GM18870 (cell line): Measurements from ENCODE around the gene S1PR3.
"Not testable (repeated sequence)": the region's sequence is repeated elsewhere in the genome, so short reads cannot be mapped to it uniquely, and the experiment has no call there.

ENCODE experiments used
- ATAC-seq: cut with Tn5 transposase; IDR thresholded peaks from one replicate; pipeline ENCODE4 v1.9.1; 2021; ENCODE audit warnings: moderate library complexity; ENCODE audit not compliant: unreplicated experiment

S1PR3 gene

GRCh38 chr9:88991066-88992034 is at the start of gene S1PR3:
S1PR3 (plus strand) TSS chr9:88991468; CDS start chr9:89001201, 9,733 bp downstream.
- no peak for ATAC-seq

GRCh38 chr9:88941586-88941985 is 49.7 kb upstream of the S1PR3 start:
- ATAC-seq: not testable (repeated sequence)

GRCh38 chr9:88942411-88942810 is 48.9 kb upstream of the S1PR3 start:
- ATAC-seq: no peak

GRCh38 chr9:88945636-88946333 is 45.5 kb upstream of the S1PR3 start:
- ATAC-seq: no peak

GRCh38 chr9:88947581-88948573 is 43.4 kb upstream of the S1PR3 start:
- no peak for ATAC-seq

- ATAC-seq: no peak
These were observed 41.8 kb upstream of the S1PR3 start for GRCh38 chr9:88949425-88949824.

- no peak for ATAC-seq
These were observed 41.3 kb upstream of the S1PR3 start for GRCh38 chr9:88949961-88950340.

- no peak for ATAC-seq
These were observed 40.7 kb upstream of the S1PR3 start for GRCh38 chr9:88950341-88951154.

GRCh38 chr9:88951155-88951542 is 40.1 kb upstream of the S1PR3 start:
- ATAC-seq: no peak

GRCh38 chr9:88952086-88952615 is 39.1 kb upstream of the S1PR3 start:
- ATAC-seq: no peak

- ATAC-seq: no peak
These were observed 38.3 kb upstream of the S1PR3 start for GRCh38 chr9:88952976-88953375.

GRCh38 chr9:88953381-88954029 is 37.8 kb upstream of the S1PR3 start:
- no peak for ATAC-seq

- ATAC-seq: no peak
These were observed 37.2 kb upstream of the S1PR3 start for GRCh38 chr9:88954066-88954465.

GRCh38 chr9:88957526-88957925 is 33.7 kb upstream of the S1PR3 start:
- no peak for ATAC-seq

- no peak for ATAC-seq
These were observed 31.4 kb upstream of the S1PR3 start for GRCh38 chr9:88959727-88960469.

GRCh38 chr9:88960632-88961031 is 30.6 kb upstream of the S1PR3 start:
- ATAC-seq: no peak

- ATAC-seq: no peak
These were observed 25.8 kb upstream of the S1PR3 start for GRCh38 chr9:88965473-88965872.

GRCh38 chr9:88966894-88967676 is 24.2 kb upstream of the S1PR3 start:
- no peak for ATAC-seq
